Measurements from ENCODE around the gene IDI1. TPM values are rescaled to one million over a fixed set of nuclear protein-coding genes. Genes with fewer than 3 reads are reported as not detected.

Gene IDI1
- total and polyA plus RNA-seq, 2 of the 13 experiments (the other 11 are each of a cell fraction or from before 2014, with no cell fraction given): 44.4 to 145 TPM

GRCh38 chr10:1056326-1057105 is 7.6 kb upstream of the IDI1 start, which contains the start of gene WDR37 (continued):
- TF ChIP-seq ZBTB46 (CRISPR knock-in tag; IDR thresholded peaks at IDR 0.05; ENCODE audit: borderline replicate concordance) (0 out of 2 replicates have a peak, but pooled peaks have one; percentile 51), AHR (CRISPR knock-in tag; IDR thresholded peaks at IDR 0.05) (no peak), JARID2 (CRISPR knock-in tag; IDR thresholded peaks at IDR 0.05; ENCODE audit: insufficient replicate concordance) (peak; percentile 28), ZBTB3 (CRISPR knock-in tag; IDR thresholded peaks at IDR 0.05; ENCODE audit: borderline replicate concordance, low read depth) (0 out of 2 replicates have a peak, but pooled peaks have one; percentile 62), SP1 (IDR thresholded peaks at IDR 0.05) (no peak), SP1 (CRISPR knock-in tag; IDR thresholded peaks at IDR 0.05) (0 out of 2 replicates have a peak, but pooled peaks have one; percentile 48), THAP11 (CRISPR knock-in tag; IDR thresholded peaks at IDR 0.05) (peak; percentile 89), TOE1 (CRISPR knock-in tag; IDR thresholded peaks at IDR 0.05) (no peak), TFE3 (CRISPR knock-in tag; IDR thresholded peaks at IDR 0.05) (peak; percentile 17; the same call in 1 of the 2 replicates), ZFP90 (CRISPR knock-in tag; IDR thresholded peaks at IDR 0.05; ENCODE audit: borderline replicate concordance) (no peak; the same call in 1 of the 2 replicates), RFX1 (IDR thresholded peaks at IDR 0.05) (no peak), PCBP2 (optimal IDR thresholded peaks at IDR 0.05; ENCODE audit: low read depth, low read length, poor library complexity, severe bottlenecking) (no peak), ZFY (CRISPR knock-in tag; IDR thresholded peaks at IDR 0.05) (peak; percentile 98), CCAR2 (optimal IDR thresholded peaks at IDR 0.05; ENCODE audit: low read depth, low read length) (no peak), HHEX (CRISPR knock-in tag; IDR thresholded peaks at IDR 0.05) (no peak), ZNF350 (CRISPR knock-in tag; IDR thresholded peaks at IDR 0.05; ENCODE audit: borderline replicate concordance, low read depth) (peak; percentile 69), ELF1 (CRISPR knock-in tag; IDR thresholded peaks at IDR 0.05) (peak; percentile 84), ATF6 (CRISPR knock-in tag; conservative IDR thresholded peaks at IDR 0.05) (no peak), DDIT3 (CRISPR knock-in tag; IDR thresholded peaks at IDR 0.05) (no peak), MTA3 (CRISPR knock-in tag; IDR thresholded peaks at IDR 0.05) (no peak), SRF (IDR thresholded peaks at IDR 0.05; ENCODE audit: low read depth, low read length) (no peak), RCOR2 (CRISPR knock-in tag; IDR thresholded peaks at IDR 0.05) (no peak), ZNF121 (CRISPR knock-in tag; IDR thresholded peaks at IDR 0.05) (no peak), YEATS2 (CRISPR knock-in tag; IDR thresholded peaks at IDR 0.05; ENCODE audit: borderline replicate concordance) (peak; percentile 89), TCF7 (IDR thresholded peaks at IDR 0.05; ENCODE audit: low read depth) (no peak), SIN3A (IDR thresholded peaks at IDR 0.05; ENCODE audit: borderline replicate concordance, low read depth, low read length) (peak; percentile 91; the same call in 1 of the 2 replicates), GPN1 (CRISPR knock-in tag; IDR thresholded peaks at IDR 0.05; ENCODE audit: borderline replicate concordance) (no peak)
